GM18861 (cell line): Measurements from ENCODE around the gene WIF1.

Source experiments
- ATAC-seq: cut with Tn5 transposase; IDR thresholded peaks from one replicate; pipeline ENCODE4 v1.9.1; 2021; ENCODE audit not compliant: unreplicated experiment

Gene WIF1

GRCh38 chr12:65023485-65023884, 97.6 kb downstream of the WIF1 start:
- no peak for ATAC-seq

DNA sequence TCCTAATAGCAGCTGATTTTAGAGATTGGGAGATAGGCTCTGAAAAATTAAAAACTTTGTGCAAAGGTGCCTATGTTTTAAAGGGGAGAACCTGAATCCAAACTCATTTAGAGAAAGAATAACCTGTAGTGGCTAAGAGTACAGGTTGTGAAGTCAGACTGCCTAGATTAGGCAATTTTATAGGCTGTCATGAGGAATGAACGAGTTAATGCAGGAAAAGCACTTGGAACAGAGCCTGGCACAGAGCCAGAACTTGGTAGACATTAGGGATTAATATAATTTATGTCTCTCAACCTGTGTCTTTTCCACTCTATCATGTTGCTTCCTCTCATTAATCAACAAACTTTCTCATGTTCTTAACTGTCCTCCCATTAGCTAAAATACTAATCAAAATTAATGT, 98.1 kb downstream of the WIF1 start:
- ATAC-seq = no peak

DNA sequence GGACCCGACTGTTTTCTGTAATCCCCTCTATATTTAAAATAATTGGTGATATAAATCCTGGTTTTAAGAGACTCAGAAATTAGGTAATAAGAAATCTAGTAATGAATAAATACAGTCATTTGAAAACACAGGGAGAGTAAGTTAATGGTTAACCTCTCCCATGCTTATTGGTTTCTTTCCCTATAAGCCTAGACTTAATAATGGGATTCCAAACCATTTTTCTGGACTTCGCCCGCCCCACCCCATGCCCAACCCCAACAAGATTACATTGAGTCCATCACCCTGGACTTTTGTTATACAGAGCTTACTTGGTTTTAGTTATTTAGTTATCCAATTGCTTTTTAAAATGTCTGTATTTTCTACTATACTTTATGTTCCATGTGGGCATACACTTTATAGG, 98.7 kb downstream of the WIF1 start:
- no peak for ATAC-seq

GRCh38 chr12:65019696-65020234, 101.3 kb downstream of the WIF1 start:
- ATAC-seq = no peak

DNA sequence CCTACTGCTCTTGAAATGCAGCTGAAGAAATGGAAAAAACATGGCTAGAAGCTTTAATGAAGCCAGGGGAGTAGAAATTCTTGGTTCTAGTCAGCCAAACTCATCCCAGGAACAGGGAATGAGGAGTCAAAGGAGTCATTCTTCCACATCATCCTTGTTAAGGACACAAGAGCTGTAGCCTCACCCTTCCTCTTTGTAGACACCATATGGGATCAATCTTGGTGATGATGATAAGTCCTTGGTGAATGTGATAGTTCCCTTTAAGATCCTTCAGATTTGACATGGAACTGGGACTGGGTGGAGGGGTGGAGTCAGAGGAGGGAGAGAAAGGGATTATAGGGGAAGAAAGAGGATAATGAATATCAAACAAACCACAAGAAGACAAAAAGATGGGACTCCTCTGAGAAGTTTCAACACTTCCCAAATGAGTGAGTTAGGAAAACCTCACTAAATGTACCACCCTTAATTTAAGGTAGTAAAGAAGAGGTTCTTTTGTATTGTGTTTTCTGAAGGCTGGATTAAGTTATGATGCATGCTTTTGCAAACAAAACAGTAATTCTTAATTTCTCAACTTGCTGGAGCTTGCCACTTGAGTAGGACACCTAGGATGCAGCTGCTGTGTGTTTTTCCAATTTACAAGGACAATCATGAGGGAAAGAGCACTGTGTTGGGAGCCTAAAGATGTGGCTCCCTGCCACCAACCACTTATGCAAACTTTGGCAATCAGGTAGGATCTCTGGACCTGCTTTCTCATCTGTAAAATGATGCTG, 104.0 kb downstream of the WIF1 start:
- ATAC-seq = no peak

- no peak for ATAC-seq
Measured at GRCh38 chr12:65015850-65016249, 105.3 kb downstream of the WIF1 start.

- ATAC-seq = no peak
Measured at GRCh38 chr12:65014504-65015271, 106.4 kb downstream of the WIF1 start.

GRCh38 chr12:65010437-65010836, 110.7 kb downstream of the WIF1 start:
- ATAC-seq = no peak

DNA sequence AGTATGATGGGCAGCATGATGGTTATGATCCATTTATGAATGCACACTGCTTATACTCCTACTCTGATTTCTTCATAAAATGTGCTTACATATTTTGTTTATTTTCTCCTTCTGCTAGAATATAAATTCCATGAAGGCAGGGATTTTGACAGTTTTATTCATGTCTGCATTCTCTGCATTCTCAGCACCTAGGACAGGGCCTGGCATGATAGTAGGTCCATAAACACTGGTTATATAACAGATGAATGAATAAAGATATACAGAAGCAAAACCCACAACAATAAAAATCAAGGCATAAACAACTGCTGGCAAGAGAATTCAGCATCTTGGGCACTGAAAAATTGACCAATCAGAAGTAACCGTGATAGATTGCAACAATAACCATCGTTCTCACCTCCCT, 115.4 kb downstream of the WIF1 start:
- no peak for ATAC-seq

DNA sequence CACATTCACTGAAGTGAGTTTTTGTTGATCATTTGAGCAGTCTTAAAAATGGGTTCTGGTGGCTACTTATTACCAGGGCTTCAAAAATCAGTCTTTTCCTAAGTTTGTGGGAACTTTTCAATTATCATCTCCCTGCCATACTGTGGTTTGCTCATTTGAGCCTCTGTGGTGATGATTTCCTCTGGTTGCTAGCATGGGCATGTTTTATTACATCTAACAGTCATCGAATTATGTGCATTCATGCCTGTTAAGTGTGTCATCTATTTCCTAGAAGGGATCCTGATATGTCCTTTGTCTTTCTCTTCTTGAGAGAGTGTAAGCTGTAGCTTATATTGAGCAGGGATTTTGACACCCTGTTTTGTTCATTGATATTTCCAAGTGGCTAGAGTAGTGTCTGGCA, 116.8 kb downstream of the WIF1 start:
- ATAC-seq = no peak
